Measurements from ENCODE around the gene SP8. TPM values are rescaled to one million over a fixed set of nuclear protein-coding genes. Genes with fewer than 3 reads are reported as not detected.

SP8 gene
- total RNA-seq, 1 experiment from 2014 or later, result 0.76 TPM

GRCh38 chr7:20744954-20745446 is 41.7 kb downstream of the SP8 start:
- ChIA-PET RAD21 (ENCODE audit: low non-redundant PET in 1 of 2, low total read pairs in 2 of 2, uncharacterized antibody in 2 of 2, unreplicated experiment in 2 of 2) (no interaction called here), POLR2A (no interaction called here)
- H3K9me2 ChIP-seq (ENCODE audit: insufficient read depth), result no peaks in the 10 kb centered on the region

GRCh38 chr7:20742913-20743312 is 43.8 kb downstream of the SP8 start:
- intact Hi-C loops (cut with micrococcal nuclease), result no loop called here
- RAD21 ChIA-PET (ENCODE audit: low non-redundant PET in 1 of 2, low total read pairs in 2 of 2, uncharacterized antibody in 2 of 2, unreplicated experiment in 2 of 2), result no interaction called here
- no peak for ATAC-seq
- BruUV-seq (replicated peaks), result no TSS peak
- Histone ChIP-seq H3K4me3 (replicated peaks in 1 of 2; ENCODE audit: low read depth in 1 of 2, low read length in 2 of 2) (no peak overlapping the region), H3K9me3 (ENCODE audit: control insufficient read depth in 1 of 2, insufficient read depth in 1 of 2, low read depth in 1 of 2, low read length in 2 of 2) (no peaks in the 10 kb centered on the region), H3K4me1 (ENCODE audit: control insufficient read depth in 1 of 2, insufficient read depth in 2 of 2, low read length in 2 of 2) (peaks cover 0 to 6% of the 10 kb centered on the region in 2 experiments; a peak in 1 of 4 replicates), H3K9me2 (ENCODE audit: insufficient read depth) (no peaks in the 10 kb centered on the region), H3K36me3 (ENCODE audit: control insufficient read depth in 1 of 2, insufficient read depth in 2 of 2, low read length in 2 of 2) (no peaks in the 10 kb centered on the region), H4K20me1 (ENCODE audit: insufficient read depth) (no peaks in the 10 kb centered on the region), H3K27ac (ENCODE audit: low read depth, low read length) (no peak overlapping the region), H2AFZ (ENCODE audit: low read depth, low read length, poor library complexity, severe bottlenecking) (no peak overlapping the region), H3K79me2 (ENCODE audit: insufficient read depth, low read length) (no peaks in the 10 kb centered on the region), H3K9ac (ENCODE audit: low read length) (no peak overlapping the region), H3K4me2 (ENCODE audit: low read length) (no peak overlapping the region), H3K27me3 (ENCODE audit: insufficient read depth, low read length) (no peaks in the 10 kb centered on the region)
- DNase-seq (ENCODE audit: low read depth, low spot score), result no peak
- POLR2A ChIA-PET, result no interaction called here
- CTCF ChIA-PET, result no interaction called here
- TF ChIP-seq ZNF274 (IDR thresholded peaks at IDR 0.05; ENCODE audit: low read depth, low read length), result no peak
- no peak for TF ChIP-seq CTCF (IDR thresholded peaks at IDR 0.05 in 2 of 3, conservative IDR thresholded peaks at IDR 0.05 in 1 of 3; ENCODE audit: borderline replicate concordance in 1 of 3, insufficient read depth in 1 of 3, low read depth in 2 of 3, low read length in 2 of 3)
- no peak for TF ChIP-seq TCF7L2 (IDR thresholded peaks at IDR 0.05; ENCODE audit: borderline replicate concordance, extremely low read depth, insufficient read depth, insufficient read length)
- TF ChIP-seq SIN3A (IDR thresholded peaks at IDR 0.05; ENCODE audit: low read depth), result no peak
- TF ChIP-seq SP1 (IDR thresholded peaks at IDR 0.05; ENCODE audit: low read depth), result no peak
- no peak for TF ChIP-seq ELF1 (IDR thresholded peaks at IDR 0.05; ENCODE audit: borderline replicate concordance, low read depth)
- TF ChIP-seq ATF3 (IDR thresholded peaks at IDR 0.05), result no peak
- TF ChIP-seq YY1 (IDR thresholded peaks at IDR 0.05; ENCODE audit: extremely low read depth, insufficient replicate concordance, low read depth, low read length), result no peak

More at GRCh38 chr7:20744954-20745446, 41.7 kb downstream of the SP8 start:
- Histone ChIP-seq H3K36me3 (ENCODE audit: control insufficient read depth in 1 of 2, insufficient read depth in 2 of 2, low read length in 2 of 2) (no peaks in the 10 kb centered on the region), H3K4me3 (replicated peaks in 1 of 2; ENCODE audit: low read depth in 1 of 2, low read length in 2 of 2) (no peak overlapping the region), H2AFZ (ENCODE audit: low read depth, low read length, poor library complexity, severe bottlenecking) (no peak overlapping the region), H3K4me2 (ENCODE audit: low read length) (no peak overlapping the region), H3K9me3 (ENCODE audit: control insufficient read depth in 1 of 2, insufficient read depth in 1 of 2, low read depth in 1 of 2, low read length in 2 of 2) (no peaks in the 10 kb centered on the region), H3K27ac (ENCODE audit: low read depth, low read length) (no peak overlapping the region), H3K4me1 (ENCODE audit: control insufficient read depth in 1 of 2, insufficient read depth in 2 of 2, low read length in 2 of 2) (peaks cover 0 to 6% of the 10 kb centered on the region in 2 experiments; a peak in 1 of 4 replicates), H4K20me1 (ENCODE audit: insufficient read depth) (no peaks in the 10 kb centered on the region), H3K79me2 (ENCODE audit: insufficient read depth, low read length) (no peaks in the 10 kb centered on the region), H3K9ac (ENCODE audit: low read length) (no peak overlapping the region), H3K27me3 (ENCODE audit: insufficient read depth, low read length) (no peaks in the 10 kb centered on the region)
- no peak for TF ChIP-seq SRF (IDR thresholded peaks at IDR 0.05; ENCODE audit: low read depth)
- peak in 2 of 3 experiments; percentile 51 to 52; a peak in 4 of 6 replicates for TF ChIP-seq CTCF (IDR thresholded peaks at IDR 0.05 in 2 of 3, conservative IDR thresholded peaks at IDR 0.05 in 1 of 3; ENCODE audit: borderline replicate concordance in 1 of 3, insufficient read depth in 1 of 3, low read depth in 2 of 3, low read length in 2 of 3)
- peak; percentile 33 for DNase-seq (ENCODE audit: low read depth, low spot score)
- intact Hi-C loops (cut with micrococcal nuclease), result no loop called here
- peak; percentile 96 for ATAC-seq
- no TSS peak for BruUV-seq (replicated peaks)
- CTCF ChIA-PET, result interaction anchor here (0.8 to 1.2 kb wide), 6 partner anchors 9 to 92 kb away, joined by 3 to 6 read pairs (median 4); no protein-coding TSS in a partner anchor

Measured in HCT116 (cell line).